RKO (cell line): Measurements from ENCODE around the gene ANXA7.
A peak's percentile ranks its signal among the peaks of the same experiment; 100 is the strongest.
"Not testable (repeated sequence)": the region's sequence is repeated elsewhere in the genome, so short reads cannot be mapped to it uniquely, and the experiment has no call there.

ENCODE experiments used
- DNase-seq: peaks from one replicate; pipeline ENCODE4 v3.0.0-alpha.2; 2016; ENCODE audit warnings: low spot score

The ANXA7 gene

GRCh38 chr10:73338801-73339368, 75.0 kb downstream of the ANXA7 start:
- DNase-seq, result peak; percentile 18

GRCh38 chr10:73333202-73333601, 80.7 kb downstream of the ANXA7 start:
- no peak for DNase-seq

DNA sequence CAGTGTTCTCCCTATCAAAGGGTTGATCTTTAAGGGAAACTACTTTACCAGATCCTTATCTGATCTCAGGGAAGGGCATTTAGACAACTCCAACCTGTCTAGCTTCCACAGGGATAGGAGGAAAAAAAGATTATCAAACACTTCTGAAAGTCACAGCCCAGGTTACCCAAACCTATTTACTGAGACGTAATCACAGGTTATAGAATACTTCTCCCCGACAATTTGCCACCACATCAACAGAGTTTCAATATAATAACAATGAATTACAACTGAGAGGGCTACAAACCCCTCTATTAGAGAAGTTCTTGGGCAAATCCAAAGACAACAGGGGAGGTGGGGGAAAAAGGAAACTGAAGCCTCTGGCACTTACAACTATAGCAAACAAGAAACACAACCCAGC, 81.5 kb downstream of the ANXA7 start:
- DNase-seq, result no peak

DNA sequence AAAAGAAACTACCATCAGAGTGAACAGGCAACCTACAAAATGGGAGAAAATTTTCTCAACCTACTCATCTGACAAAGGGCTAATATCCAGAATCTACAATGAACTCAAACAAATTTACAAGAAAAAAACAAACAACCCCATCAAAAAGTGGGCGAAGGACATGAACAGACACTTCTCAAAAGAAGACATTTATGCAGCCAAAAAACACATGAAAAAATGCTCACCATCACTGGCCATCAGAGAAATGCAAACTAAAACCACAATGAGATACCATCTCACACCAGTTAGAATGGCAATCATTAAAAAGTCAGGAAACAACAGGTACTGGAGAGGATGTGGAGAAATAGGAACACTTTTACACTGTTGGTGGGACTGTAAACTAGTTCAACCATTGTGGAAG, 85.3 kb downstream of the ANXA7 start:
- DNase-seq, result not testable (repeated sequence)

DNA sequence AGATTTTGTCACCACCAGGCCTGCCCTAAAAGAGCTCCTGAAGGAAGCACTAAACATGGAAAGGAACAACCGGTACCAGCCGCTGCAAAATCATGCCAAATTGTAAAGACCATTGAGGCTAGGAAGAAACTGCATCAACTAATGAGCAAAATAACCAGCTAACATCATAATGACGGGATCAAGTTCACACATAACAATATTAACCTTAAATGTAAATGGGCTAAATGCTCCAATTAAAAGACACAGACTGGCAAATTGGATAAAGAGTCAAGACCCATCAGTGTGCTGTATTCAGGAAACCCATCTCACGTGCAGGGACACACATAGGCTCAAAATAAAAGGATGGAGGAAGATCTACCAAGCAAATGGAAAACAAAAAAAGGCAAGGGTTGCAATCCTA, 88.6 kb downstream of the ANXA7 start:
- not testable (repeated sequence) for DNase-seq
